Heart left ventricle (tissue), 16 donors: Measurements from ENCODE around the gene MIB1. TPM values are rescaled to one million over a fixed set of nuclear protein-coding genes. Genes with fewer than 3 reads are reported as not detected.
A peak's percentile ranks its signal among the peaks of the same experiment; 100 is the strongest.
"Not testable (repeated sequence)": the region's sequence is repeated elsewhere in the genome, so short reads cannot be mapped to it uniquely, and the experiment has no call there.

Experiments used
- ATAC-seq, 4 donors: fragments of 200-7000 bp; cut with Tn5 transposase; one replicate each; pipeline ENCODE4 v1.9.1; 2020 to 2022; ENCODE audit warnings: moderate library complexity in 4 of 4, mild to moderate bottlenecking in 3 of 4, moderate number of reproducible peaks in 1 of 4
- DNase-seq, 5 donors: peaks; one replicate each; pipeline ENCODE4 v3.0.0-alpha.2; 2020
- H3K27ac ChIP-seq, 12 donors: fragments of 200-600 bp; sonication (generic) in 4 of 12; one replicate each; pipeline versions ENCODE4 v1.5.0 to v1.8.0; 2016 to 2022; ENCODE audit warnings: mild to moderate bottlenecking in 2 of 12
- H3K27me3 ChIP-seq, 9 donors: fragments of 200-600 bp; sonication (generic) in 2 of 9; one replicate each; pipeline versions ENCODE4 v1.5.1 to v1.8.0; 2016 to 2022; ENCODE audit warnings: mild to moderate bottlenecking in 3 of 9
- H3K36me3 ChIP-seq, 9 donors: fragments of 200-600 bp; sonication (generic) in 2 of 9; one replicate each; pipeline versions ENCODE4 v1.5.0 to v1.8.0; 2018 to 2022; ENCODE audit warnings: mild to moderate bottlenecking in 2 of 9
- H3K4me1 ChIP-seq, 12 donors: fragments of 200-600 bp; sonication (generic) in 4 of 12; one replicate each; pipeline versions ENCODE4 v1.5.0 to v1.8.0; 2016 to 2022; ENCODE audit warnings: mild to moderate bottlenecking in 3 of 12
- H3K4me3 ChIP-seq, 12 donors: fragments of 200-600 bp; sonication (generic) in 4 of 12; one replicate each; pipeline versions ENCODE4 v1.5.0 to v1.8.0; 2017 to 2022; ENCODE audit warnings: mild to moderate bottlenecking in 9 of 12, moderate library complexity in 4 of 12
- H3K9me3 ChIP-seq, 12 donors: fragments of 200-600 bp; sonication (generic) in 4 of 12; one replicate each; pipeline versions ENCODE4 v1.5.0 to v1.8.0; 2016 to 2022; ENCODE audit warnings: mild to moderate bottlenecking in 1 of 12
- POLR2A ChIP-seq, 2 donors: fragments of 450-650 bp; IDR thresholded peaks; one replicate each; pipeline ENCODE4 v1.6.1; 2017; ENCODE audit warnings: antibody characterized with exemption in 2 of 2, mild to moderate bottlenecking in 2 of 2, moderate library complexity in 2 of 2
- WGBS, 4 donors: extraction: QIAGEN DNeasy Blood & Tissue Kit in 2 of 4; methylation state at CpG; one replicate each; pipeline versions ENCODE4 v1.1.5 to v1.1.7; 2013 to 2018; 5-methylcytosine and 5-hydroxymethylcytosine counted together
- intact Hi-C, 10 donors: fragments of 100-400 bp; cut with DNase I; formaldehyde crosslinking; loops; one replicate each; pipeline versions ENCODE4 v1.11.1 to v1.14.2; 2022
- polyA plus RNA-seq, 2 donors: library from polyadenylated mRNA; stranded (reverse); fragments of 200-250 nt; gene quantifications; one replicate each; pipeline ENCODE4 v1.2.3, GENCODE V29; 2013
- total RNA-seq, 9 donors: library from RNA; depleted of rRNA in 2 of 9; stranded (reverse); fragments of >200 nt in 2 of 9; fragmentation: NEBNext Ultra II Directional in 3 of 9; extraction: Animal tissue kit (Norgen Biotek cat#: 25700) in 3 of 9; gene quantifications; one replicate each; pipeline versions ENCODE4 v1.1.0 to v1.2.4, GENCODE V29; 2016 to 2023
- TF ChIP-seq, protein P1 (sequence below), 12 donors: fragments of 200-600 bp; sonication (generic) in 4 of 12; IDR thresholded peaks; one replicate each; pipeline versions ENCODE4 v1.5.0 to v1.8.0; 2018 to 2022; ENCODE audit warnings: antibody characterized with exemption in 12 of 12, mild to moderate bottlenecking in 5 of 12
- donor health status: ischemic (EF 13 %, LVEDD 7.1; RV severe dilation, severe dysfunction).
- donor health status: healthy with polysubstance abuse.
- donor health status: DM: no; HTN: yes; CAD: no.
- donor health status: DM: no; HTN: no; CAD: no.
- donor health status: ischemic (EF 25% LVEDD 6.9; RV normal size, moderate dysfunction).
- donor health status: ischemic (EF 25% LVEDD 5.7; RV mildly dilated, moderate dysfunction).
- donor health status: healthy.
- donor health status: DM: yes; HTN: yes; CAD: no.
- donor health status: ischemic (EF 35%, LVEDD 5.7; RV mildly dilated, moderate dysfunction).
- donor health status: nonischemic (EF 11% LVEDD 7.7; RV severe dilation, severe dysfunction).
- donor health status: DM: yes; HTN: yes; CAD: no.
- donor health status: PGD.
- donor health status: ischemic (EF 29% LVEDD 5.4; RV normal size, mild dysfunction).
- donor health status: nonischemic (EF 23%, LVEDD 6.1; RV moderate dilation, normal function).

The MIB1 gene
- total and polyA plus RNA-seq, 11 donors: 2.5 to 33.4 (median 19.5) TPM

DNA sequence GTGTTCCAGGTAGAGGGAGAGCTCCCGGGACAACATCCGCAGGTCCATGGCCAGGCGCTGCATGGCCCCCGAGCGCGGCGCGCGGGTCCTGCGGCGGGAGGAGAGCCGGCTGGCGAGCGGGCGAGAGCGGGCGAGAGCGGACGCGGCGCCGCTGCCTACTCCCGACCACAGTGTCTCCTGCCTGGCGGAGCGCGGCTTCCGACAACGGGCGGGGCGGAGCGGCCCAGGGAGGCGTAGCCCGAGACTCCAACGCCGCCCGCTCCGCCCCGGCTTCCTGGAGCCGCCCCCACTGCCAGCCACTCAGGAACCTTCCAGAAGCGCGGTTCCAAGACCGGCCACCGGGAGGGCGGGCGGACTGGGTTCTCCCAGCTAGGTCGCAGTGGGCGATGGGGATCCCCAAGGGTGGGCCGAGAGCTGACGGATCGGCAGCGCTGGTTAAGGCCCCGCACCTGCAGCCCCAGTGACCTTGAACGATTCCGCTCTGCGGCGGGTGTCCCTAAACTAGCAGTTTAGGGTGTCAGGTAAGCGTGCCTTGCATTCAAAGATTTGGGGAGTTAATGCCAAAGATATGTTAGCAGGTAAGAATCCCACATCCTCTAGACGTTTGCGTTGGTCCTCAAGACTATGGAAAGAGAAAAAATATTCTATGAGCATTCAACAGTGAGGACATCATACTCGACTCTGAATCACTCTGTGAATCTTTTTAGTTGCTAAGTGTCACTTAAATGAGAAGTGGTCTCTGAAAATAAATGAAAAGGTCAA, 35.8 kb upstream of the MIB1 start, which contains the start of gene ABHD3:
TSS of gene ABHD3 (minus strand) at position 172 of the 762 bp plus-strand sequence. CDS start at position 63, 109 bp downstream.
- intact Hi-C loops: loop anchor here in 8 of 10 donors (1.0 to 10.0 kb wide), 10 partner anchors 35 to 128 kb away; partner anchors contain the start of genes MIB1 (in 5 of the 8), ESCO1 (in 4 of the 8) and SNRPD1 (in 2 of the 8)
- WGBS, 4 donors: 2 to 25% (median 8%) methylated on average over 11 to 60 of the region's 60 CpGs
- TF ChIP-seq, protein P1, sequence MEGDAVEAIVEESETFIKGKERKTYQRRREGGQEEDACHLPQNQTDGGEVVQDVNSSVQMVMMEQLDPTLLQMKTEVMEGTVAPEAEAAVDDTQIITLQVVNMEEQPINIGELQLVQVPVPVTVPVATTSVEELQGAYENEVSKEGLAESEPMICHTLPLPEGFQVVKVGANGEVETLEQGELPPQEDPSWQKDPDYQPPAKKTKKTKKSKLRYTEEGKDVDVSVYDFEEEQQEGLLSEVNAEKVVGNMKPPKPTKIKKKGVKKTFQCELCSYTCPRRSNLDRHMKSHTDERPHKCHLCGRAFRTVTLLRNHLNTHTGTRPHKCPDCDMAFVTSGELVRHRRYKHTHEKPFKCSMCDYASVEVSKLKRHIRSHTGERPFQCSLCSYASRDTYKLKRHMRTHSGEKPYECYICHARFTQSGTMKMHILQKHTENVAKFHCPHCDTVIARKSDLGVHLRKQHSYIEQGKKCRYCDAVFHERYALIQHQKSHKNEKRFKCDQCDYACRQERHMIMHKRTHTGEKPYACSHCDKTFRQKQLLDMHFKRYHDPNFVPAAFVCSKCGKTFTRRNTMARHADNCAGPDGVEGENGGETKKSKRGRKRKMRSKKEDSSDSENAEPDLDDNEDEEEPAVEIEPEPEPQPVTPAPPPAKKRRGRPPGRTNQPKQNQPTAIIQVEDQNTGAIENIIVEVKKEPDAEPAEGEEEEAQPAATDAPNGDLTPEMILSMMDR (IDR thresholded peaks at IDR 0.05): peak in 11 of 12 donors; percentile 17 to 63 (median 48)
- TF ChIP-seq POLR2A (IDR thresholded peaks at IDR 0.05): peak; percentile 70 to 97

DNA sequence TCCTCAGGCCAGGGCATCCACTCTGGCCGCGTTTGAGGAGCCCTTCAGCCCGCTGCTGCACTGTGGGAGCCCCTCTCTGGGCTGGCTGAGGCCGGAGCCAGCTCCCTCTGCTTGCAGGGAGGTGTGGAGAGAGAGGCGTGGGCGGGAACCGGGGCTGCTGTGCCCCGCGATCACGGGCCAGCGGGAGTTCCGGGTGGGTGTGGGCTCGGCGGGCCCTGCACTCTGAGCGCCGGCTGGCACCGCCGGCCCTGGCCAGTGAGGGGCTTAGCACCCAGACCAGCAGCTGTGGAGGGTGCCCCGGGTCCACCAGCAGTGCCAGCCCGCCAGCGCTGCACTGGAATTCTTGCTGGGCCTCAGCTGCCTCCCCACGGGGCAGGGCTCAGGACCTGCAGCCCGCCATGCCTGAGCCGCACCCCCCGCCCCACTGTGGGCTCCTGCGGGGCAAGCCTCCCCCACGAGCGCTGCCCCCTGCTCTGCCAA, 34.2 kb upstream of the MIB1 start:
- 85 to 99% (median 98%) methylated on average over 8 to 28 of the region's 28 CpGs for WGBS, 4 donors
- Histone ChIP-seq H3K4me1 (peaks cover 0 to 21% (median 7%) of the 10 kb centered on the region in 12 donors), H3K4me3 (no peak overlapping the region), H3K9me3 (no peaks in the 10 kb centered on the region), H3K27ac (no peak overlapping the region), H3K27me3 (no peaks in the 10 kb centered on the region), H3K36me3 (peaks cover 0 to 9% (median 0%) of the 10 kb centered on the region in 9 donors)
- peak in 1 of 5 donors; percentile 65 for DNase-seq
- intact Hi-C loops: loop anchor here in 5 of 10 donors (5.0 to 10.0 kb wide), 3 partner anchors 36 to 102 kb away; partner anchors contain the start of genes ESCO1 (in 3 of the 5), MIB1 (in 2 of the 5) and SNRPD1 (in 1 of the 5)
- TF ChIP-seq, protein P1 (IDR thresholded peaks at IDR 0.05): no peak
- no peak for TF ChIP-seq POLR2A (IDR thresholded peaks at IDR 0.05)
- ATAC-seq: no peak

More for the DNA sequence above, 35.8 kb upstream of the MIB1 start, which contains the start of gene ABHD3:
- Histone ChIP-seq H3K27me3 (no peaks in the 10 kb centered on the region), H3K27ac (peak within 1 kb of the TSS; percentile 45 to 97 (median 92)), H3K36me3 (peaks cover 0 to 18% (median 0%) of the 10 kb centered on the region in 9 donors), H3K9me3 (no peaks in the 10 kb centered on the region), H3K4me1 (peaks cover 0 to 21% (median 7%) of the 10 kb centered on the region in 12 donors), H3K4me3 (peak within 1 kb of the TSS; percentile 46 to 99 (median 88))
- peak; percentile 94 to 97 (median 95) for DNase-seq
- peak; percentile 99 to 100 (median 100) for ATAC-seq

DNA sequence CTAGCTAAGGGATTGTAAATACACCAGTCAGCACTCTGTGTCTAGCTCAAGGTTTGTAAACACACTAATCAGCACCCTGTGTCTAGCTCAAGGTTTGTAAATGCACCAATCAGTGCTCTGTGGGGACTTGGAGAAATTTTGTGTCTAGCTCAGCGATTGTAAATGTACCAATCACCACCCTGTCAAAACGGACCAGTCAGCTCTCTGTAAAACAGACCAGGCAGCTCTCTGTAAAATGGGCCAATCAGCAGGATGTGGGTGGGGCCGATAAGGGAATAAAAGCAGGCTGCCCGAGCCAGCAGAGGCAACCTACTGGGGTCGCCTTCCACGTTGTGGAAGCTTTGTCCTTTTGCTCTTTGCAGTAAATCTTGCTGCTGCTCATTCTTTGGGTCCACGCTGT, 33.5 kb upstream of the MIB1 start:
- 77 to 83% (median 79%) methylated on average over 7 of the region's 7 CpGs for WGBS, 4 donors
- H3K4me1 ChIP-seq: peaks cover 0 to 21% (median 7%) of the 10 kb centered on the region in 12 donors
- not testable (repeated sequence) for H3K9me3 ChIP-seq, H3K36me3 ChIP-seq, H3K27ac ChIP-seq, H3K4me3 ChIP-seq, ATAC-seq, DNase-seq, H3K27me3 ChIP-seq
- intact Hi-C loops: loop anchor here in 5 of 10 donors (5.0 to 10.0 kb wide), 3 partner anchors 35 to 102 kb away; partner anchors contain the start of genes ESCO1 (in 3 of the 5), MIB1 (in 2 of the 5) and SNRPD1 (in 1 of the 5)

DNA sequence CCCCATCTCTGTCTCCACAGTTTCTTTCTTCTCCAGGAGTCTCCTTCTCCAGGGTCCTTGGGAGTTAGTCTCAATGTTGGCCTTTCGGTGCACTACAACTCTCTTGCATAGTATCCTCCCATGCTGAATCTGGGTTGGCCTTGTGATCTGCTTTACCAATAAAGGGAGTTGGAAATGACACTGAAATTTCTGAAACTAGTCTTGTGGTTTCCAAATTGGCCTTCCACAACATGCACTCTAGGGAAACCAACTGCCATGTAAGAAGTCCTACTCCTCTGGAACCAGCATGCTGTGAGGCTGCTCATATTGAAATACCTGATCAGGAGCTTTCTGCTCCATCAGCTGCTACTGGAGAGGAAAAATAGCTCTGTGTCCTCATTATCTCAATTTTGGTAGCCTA, 26.1 kb upstream of the MIB1 start:
- DNase-seq: no peak
- no peak for ATAC-seq
- Histone ChIP-seq H3K4me3 (no peak overlapping the region), H3K4me1 (no peaks in the 10 kb centered on the region), H3K27ac (no peak overlapping the region), H3K9me3 (peaks cover 0 to 4% (median 0%) of the 10 kb centered on the region in 12 donors), H3K27me3 (no peaks in the 10 kb centered on the region), H3K36me3 (no peaks in the 10 kb centered on the region)
- intact Hi-C loops: loop anchor here in 1 of 10 donors (10.0 kb wide), 1 partner anchor 100 kb away; no protein-coding TSS in a partner anchor
- no peak for TF ChIP-seq POLR2A (IDR thresholded peaks at IDR 0.05)
- TF ChIP-seq, protein P1 (IDR thresholded peaks at IDR 0.05): no peak
- WGBS, 4 donors: 88 to 100% (median 98%) methylated on average over 1 of the region's 1 CpG
